Stimulated activated CD8-positive, alpha-beta memory T cell treated with anti-CD3 and anti-CD28 coated beads, Interleukin-4, amount 100 ng/mL, for 4 hours (primary cell): ENCODE measurements around the gene DDX54.

Experiments used
- DNase-seq, 2 donors: peaks; one replicate each; pipeline ENCODE4 v3.0.0-alpha.2; 2020; ENCODE audit warnings: low read depth in 2 of 2, low spot score in 1 of 2

DDX54 gene

DNA sequence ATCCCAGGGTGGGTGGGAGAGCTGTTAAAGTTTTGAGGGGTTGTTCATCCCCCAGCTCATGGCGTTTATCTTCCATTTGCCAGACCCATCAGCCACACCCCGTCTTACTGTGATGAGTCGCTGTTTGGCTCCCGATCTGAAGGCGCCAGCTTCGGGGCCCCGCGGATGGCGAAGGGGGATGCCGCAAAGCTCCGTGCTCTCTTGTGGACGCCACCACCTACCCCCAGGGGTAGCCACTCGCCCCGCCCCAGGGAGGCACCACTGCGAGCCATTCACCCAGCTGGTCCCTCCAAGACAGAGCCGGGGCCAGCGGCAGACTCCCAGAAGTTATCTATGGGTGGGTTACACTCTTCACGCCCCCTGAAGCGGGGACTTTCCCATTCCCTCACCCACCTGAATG, 5.9 kb upstream of the DDX54 start:
- DNase-seq = no peak

DNA sequence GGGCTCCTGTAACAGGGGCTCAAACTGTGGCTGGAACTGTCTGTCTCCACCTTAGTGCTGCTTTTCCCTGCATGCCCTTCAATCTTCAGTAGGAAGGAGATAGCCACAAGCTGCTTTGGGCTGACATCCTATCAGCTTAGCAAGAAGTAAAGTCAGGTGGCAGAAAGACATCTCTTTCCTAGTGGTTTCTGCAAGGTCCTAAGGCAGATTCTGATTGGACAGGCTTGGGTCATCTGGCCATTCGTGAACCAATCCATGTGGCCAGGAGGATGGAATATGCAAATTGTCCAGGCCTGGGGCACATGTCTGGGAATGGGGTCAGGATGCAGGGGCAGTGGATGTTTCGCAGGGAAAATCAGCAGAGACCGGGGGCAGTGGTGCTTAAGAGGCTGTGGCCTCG, 5.5 kb upstream of the DDX54 start:
- no peak for DNase-seq

DNA sequence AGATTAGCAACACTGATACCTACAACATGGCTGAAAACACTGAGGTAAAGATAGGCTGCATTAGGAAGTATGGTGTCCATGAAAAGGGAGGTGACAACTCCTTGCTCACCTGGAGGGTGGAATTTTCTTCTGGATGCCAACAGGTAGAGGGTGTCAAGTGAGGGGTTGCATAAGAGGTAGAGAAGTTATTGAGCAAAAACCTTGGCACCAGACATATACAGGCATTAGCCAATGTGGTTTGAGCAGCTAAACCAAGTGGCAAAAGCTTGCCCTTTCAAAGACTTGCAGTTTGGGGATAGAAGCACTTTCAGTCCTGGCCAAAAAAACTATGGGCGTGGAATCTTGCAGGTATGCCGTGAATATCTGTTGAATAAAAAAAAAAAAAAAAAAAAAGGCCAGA, 4.1 kb upstream of the DDX54 start:
- DNase-seq = no peak

DNA sequence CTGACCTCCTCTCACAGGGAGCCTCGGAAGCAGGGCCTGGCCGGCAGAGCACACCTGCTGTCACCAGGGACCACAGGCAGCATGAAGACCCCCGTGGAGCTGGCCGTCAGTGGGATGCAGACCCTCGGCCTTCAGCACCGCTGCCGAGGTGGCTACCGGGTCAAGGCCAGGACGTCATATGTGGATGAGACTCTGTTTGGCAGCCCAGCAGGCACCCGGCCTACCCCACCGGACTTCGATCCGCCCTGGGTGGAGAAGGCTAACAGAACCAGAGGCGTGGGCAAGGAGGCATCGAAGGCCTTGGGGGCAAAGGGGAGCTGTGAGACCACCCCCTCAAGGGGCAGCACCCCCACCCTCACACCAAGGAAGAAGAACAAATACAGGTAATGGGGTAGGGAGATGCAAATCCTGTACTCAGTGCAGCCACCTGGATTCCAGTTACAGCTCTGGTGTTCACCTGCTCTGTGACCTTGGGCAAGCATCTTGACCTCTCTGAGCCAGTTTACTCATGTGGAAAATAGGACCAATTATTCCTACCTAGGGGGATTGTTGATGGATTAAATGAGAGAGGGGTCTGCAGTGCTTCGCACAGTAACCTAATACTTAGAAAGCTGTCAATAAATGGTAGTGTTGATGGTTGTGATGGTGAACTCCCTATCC, 1.5 kb upstream of the DDX54 start:
- DNase-seq = no peak

DNA sequence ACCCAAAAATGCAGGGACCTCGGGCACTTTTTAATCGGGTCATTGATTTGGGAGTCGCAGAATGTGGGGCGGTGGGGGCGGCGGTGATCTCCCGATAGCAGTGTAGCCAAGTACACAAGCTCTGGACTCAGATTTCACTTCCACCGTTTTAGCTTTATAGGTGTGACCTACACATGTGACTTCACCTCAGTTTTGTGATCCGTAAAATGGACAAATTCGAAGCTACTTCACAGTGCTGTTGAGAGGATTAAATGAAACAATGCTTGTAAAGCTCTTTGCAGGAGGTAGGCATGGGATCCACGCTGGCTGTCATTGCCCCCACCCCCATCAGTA, 721 bp upstream of the DDX54 start:
- DNase-seq = no peak

DNA sequence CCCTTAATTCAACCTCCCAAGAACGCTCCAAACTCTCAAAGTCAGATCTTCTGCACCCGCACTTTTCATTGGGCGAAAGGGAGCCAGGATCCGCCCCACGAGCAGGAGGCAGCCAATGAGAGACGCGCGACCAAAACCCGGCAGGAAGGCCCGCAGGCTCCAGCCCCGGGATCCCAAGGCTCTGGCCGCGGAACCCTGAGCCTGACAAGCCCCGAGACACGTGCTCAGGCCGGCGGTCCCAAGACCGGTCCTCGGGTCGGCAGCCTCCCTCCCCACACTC, 438 bp downstream of the DDX54 start:
- DNase-seq = peak; percentile 66 to 76

DNA sequence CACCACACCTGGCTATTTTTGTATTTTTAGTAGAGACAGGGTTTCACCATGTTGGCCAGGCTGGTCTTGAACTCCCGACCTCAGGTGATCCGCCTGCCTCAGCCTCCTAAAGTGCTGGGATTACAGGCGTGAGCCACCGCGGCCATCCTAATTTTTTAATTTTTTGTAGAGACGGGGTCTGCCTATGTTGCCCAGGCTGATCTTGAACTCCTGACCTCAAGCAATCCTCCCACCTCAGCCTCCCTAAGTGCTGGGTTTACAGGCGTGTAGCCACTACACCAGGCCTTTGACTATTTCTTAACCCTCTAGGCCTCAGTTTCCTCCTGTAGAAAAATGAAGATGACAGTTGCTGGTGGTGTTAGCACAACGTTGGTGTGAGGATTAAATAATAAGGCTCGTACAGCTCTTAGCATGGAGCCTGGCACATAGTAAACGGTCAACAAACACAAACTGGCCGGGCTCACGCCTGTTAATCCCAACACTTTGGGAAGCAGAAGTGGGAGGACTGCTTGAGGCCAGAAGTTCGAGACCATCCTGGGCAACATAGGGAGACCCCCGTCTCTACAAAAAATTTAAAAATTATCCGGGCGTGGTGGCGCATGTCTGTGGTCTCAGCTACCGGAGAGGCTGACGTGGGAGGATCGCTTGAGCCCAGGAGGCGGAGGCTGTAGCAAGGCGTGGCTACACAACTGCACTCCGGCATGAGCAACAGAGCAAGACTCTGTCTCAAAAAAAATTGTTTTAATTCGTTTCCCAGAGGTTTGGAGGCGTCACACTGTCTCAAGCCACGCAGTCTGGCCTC, 979 bp downstream of the DDX54 start:
- DNase-seq = peak; percentile 37 to 46

DNA sequence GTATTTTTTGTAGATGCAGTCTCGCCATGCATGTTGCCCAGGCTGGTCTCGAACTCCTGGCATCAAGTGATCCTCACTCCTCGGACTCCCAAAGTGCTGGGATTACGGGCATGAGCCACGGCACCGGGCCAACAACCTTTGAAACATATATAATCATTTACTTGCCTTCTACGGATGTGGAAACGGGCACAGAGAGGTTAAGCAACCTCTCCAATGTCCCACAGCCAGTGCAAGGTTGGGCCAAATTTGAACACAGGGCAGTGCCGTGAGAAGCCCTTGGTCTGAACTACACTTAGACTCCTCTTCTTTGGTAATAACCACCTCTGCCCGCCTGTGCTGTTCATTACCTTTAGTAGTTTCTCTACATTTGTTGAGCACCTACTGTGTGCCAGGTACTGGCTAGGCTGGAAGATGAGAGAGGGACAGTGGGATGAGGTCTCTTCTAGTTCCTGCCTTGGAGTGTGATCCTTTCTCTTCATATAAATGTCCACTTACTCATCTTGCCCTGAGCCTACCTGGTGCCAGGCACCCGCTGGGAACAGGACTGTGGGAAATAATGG, 2.2 kb downstream of the DDX54 start:
- no peak for DNase-seq

DNA sequence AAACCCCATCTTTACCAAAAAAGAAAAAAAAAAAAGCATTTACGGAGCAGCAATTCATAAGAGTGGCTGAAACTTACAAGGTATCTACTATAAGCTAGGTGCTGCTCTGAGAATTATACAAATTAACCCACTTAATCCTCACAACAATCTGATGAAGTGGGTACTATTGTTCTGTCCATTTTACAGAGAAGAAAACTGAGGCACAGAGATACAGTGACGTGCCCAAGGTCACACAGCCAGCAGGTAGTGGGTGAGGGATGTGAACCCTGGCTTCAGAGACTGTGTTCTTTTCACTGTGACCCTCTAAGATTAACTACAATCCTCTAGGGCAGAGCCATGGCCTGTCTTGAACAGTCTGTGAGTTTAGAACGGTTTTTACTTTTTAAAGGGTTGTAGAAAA, 3.3 kb downstream of the DDX54 start:
- no peak for DNase-seq

DNA sequence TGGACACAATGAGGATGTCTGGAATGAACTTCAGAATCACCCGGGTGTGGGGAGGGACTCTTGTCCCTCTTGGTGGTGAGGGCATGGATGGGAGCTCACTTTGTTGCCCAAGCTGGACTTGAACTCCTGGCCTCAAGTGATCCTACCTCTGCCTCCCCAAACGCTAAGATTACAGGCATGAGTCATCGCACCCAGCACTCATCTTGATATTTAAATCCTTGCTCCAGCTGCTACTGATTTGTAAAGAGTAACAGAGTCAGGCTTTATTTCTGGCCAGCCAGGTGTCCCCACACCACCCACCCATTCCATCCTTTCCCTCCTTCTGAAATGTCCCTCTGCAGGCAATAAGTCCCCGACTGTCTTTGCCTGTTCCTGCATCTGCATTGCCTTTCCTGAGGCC, 4.9 kb downstream of the DDX54 start:
- DNase-seq = no peak

DNA sequence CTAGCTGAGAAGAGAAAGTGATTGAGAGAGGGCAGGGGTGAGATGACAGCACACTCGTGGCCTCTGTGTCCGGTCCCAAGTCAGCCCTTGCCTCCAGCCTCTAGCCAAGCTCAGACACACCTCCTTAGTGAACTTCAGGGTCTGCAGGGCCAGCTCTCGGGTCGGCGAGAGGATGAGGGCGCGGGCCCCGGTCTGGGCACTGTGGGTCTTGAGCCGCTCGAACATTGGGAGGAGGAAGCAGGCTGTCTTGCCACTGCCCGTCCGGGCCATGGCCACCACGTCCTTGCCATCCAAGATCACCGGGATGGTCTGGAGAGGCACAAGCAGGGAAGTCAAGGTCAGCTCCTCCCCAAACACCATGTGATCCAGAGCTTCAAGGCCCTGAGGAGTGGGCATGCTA, 6.3 kb downstream of the DDX54 start:
- no peak for DNase-seq

DNA sequence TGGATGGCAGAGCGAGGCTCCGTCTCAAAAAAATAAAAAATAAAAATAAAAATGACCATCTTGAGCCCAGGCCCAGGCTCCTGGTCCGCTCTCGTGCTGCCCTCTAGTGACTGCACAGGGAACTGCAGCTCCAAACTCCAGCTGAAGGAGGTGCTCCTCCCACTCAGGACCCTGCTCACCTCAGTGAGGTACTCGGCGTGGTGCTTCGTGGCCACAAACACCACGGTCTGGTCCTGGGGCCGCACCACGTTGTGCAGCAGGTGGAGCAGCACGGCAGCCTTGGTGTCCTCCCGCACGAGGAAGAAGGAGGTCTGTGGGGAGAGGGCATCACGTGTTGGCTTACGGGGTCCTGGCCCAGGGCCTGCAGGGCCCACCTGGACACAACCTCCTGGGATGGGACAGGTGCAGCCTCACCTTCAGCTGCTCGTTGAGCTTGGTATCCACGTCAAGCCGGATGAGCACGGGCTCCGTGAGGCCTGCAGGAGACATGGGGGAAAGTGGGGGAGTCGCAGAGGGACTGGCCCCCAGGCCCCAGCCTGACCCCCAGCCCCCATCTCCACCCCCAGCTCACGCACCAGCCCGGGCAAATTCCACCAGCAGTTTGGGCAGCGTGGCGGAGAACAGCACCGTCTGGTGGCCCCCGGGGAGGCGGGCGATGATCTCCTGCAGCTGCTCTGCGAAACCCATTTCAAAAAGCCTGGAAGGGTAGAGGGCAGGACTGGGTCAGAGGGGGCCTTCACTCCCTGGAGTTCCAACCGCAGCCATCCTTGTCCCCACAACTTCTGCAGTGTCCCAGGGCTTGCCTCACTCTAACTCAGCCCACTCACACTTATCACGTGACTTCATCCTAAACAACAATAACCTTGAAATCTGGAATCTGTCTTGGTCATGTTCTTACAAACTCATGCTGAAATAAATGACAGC, 10.6 kb downstream of the DDX54 start:
- peak; percentile 53 to 73 for DNase-seq

DNA sequence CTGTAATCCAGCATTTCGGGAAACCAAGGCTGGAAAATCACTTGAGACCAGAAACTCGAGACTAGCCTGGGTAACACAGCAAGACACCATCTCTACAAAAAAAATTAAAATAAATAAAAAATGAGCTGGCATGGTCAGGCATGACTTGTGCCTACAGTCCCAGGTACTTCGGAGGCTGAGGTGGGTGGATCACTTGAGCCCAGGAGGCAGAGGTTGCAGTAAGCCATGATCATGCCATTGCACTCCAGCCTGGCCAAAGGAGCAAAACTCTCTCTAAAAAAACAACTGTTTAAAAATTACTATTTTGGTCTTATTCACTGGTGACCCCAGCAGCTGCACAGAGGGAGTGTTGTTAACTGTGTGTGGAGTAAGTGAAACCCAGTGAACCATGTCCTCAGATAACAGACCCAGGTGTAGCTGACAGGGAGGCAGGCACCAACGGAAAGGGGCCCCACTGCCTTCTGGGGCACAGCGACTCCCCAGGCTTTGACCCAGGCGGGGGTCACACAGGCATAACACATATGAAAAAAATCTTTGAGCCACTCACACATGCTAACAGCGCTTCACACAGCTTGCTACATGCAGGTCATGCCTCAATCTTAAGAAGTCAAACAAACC, 12.1 kb downstream of the DDX54 start:
- no peak for DNase-seq

DNA sequence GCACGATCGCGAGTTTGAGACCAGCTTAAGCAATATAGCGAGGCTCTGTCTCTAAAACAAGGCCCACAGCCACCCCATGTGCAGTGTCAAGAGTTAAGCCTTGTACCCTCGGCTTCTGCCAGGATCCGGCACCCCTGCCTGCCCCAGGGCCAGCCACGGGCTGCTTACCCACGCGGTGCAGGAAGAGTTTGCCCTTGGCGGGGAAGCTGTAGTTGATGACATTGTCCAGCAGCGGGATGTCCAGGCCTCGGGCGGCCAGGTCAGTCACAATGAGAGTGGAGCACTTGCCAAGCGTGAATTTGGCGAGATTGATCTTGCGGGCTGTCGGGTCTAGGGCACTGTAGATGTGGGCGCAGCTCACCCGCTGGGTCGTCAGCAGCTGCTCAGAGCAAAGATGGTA, 13.1 kb downstream of the DDX54 start:
- no peak for DNase-seq

DNA sequence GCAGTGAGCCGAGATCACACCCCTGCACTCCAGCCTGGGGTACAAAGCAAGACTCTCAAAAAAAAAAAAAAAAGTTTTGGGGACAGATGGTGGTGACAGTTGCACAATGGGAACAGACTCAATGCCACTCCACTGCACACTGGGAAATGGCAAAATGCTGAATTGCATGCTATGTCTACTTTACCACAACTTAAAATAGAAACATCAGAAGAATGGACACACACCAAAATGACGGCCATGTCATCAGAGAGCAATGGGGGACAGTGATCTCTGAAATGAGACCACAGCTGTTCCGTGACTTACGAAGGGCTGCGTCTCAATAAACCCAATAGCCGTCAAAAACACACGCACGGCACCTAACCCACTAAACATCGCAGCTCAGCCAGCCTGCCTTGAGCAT, 13.7 kb downstream of the DDX54 start:
- no peak for DNase-seq

DNA sequence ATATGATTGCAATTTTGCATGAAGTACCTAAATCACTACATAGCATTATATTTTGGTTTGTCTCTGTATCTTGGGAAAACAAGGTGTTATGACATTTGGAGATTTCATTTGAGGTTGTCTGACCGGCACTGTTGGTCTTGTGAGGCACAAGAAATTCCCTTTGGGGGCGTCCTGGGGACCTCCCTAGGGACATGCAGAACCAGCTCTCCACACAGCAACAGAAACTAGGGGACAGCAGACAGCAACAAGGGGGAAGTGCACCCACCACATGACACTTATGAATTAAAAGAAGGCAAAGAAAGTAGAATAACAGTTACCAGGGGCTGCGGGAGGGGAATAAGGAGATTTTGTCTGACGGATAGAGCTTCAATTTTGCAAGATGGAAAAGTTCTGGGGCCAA, 14.4 kb downstream of the DDX54 start:
- no peak for DNase-seq

DNA sequence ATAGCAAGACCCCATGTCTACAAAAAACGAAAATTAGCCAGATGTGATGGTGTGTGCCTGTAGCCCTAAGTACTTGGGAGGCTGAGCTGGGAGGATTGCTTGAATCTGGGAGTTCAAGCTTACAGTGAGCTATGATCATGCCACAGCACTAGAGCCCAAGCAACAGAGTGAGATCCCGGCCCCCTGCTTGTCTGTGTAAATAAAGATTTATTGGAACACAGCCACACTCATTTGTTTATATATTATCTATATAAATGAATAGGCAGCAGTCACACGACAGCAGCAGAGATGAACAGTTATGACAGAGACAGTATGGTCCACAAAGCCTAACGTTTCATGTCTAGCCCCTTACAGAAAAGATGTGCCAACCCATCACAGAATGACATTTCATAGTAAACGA, 14.8 kb downstream of the DDX54 start:
- DNase-seq = no peak

DNA sequence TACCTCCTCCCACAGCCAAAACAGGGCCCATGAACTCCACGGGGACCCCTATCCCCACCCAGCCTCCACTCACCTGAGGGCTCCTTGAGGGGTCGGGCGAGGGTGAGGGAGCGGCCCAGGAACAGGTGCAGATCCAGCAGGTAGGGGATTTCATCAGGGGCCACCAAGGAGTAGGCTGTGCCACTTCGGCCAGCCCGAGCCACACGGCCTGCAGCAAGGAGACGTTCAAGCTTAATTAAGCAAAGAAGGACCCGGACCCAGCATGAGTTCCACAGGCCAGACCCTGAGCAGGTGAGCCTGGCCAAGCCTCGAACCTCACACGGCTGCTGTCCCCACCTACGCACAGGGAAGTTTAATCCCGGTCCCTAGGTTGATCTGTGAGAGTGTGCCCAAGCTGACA, 15.6 kb downstream of the DDX54 start:
- DNase-seq = no peak

DNA sequence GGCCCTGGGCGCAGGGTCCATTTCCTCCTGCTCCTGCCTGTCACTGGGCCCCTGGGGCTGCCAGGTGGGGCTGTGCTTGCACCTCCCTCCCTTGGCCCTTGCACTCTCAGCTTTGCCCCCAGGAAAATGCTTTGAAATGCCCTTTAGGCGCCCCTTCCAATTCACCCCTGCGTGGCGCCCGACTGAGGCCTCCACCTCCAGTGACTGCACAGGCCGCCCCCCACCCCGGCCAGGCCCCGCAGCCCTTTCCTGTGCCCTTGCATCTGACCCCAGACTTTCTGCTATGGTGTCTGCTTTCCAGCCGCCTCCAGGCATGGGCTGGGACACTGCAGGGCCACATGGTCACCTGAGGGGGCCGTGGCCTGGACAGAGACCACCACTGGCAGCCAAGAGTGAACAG, 17.4 kb downstream of the DDX54 start:
- no peak for DNase-seq

DNA sequence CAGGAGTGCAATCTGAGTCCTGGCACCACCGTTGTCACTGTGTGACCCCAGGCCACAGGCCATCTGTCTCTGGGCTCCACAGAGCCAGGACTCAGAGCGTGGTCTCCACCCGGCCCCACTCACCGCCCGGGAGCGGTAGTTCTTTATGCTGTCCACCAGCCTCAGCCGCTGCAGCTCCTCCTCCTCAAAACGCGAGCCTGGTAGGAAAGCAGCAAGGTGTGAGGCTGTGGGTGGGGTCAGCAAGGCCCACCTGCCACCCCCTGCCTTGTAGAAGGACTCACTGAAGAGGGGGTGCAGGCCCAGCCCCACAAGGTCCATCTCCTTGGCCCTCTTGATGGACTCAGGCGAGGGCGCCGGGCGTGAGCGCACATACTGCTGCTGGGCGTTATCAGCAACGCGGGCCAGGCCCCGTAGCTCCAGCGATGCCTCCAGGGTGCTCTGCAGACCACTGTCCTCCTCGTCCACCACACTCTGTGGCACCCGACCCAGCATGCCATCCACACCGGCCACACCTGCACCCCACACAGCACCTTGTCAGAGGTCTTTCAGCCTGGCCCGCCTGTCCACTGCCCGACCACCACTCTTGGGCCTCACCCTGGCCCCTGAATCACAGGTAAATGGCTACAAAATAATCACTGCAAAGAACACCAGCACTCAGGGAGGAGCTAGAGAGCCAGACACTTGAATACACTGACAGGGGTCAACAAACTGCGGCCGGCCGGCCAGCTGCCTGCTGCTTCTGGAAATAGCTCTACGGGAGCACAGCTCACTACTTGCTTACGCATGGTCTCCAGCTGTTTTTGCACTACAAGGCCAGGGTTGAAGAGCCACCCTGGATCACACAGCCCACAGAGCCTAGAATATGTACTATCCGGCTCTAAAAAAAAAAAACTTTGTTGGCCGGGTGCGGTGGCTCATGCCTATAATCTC, 19.5 kb downstream of the DDX54 start:
- no peak for DNase-seq
